Tibial nerve (tissue), 3 donors: ENCODE measurements around the gene KLHL18.

Experiments
- POLR2A ChIP-seq, 2 donors: fragments of 450-650 bp; IDR thresholded peaks; one replicate each; pipeline ENCODE4 v1.6.1; 2017; ENCODE audit warnings: antibody characterized with exemption in 2 of 2, mild to moderate bottlenecking in 2 of 2, moderate library complexity in 2 of 2
- TF ChIP-seq, protein P1 (sequence below), 5 experiments: fragments of 200-600 bp in 3 of 5; fragments of 450-650 bp in 2 of 5; sonication (generic) in 3 of 5; IDR thresholded peaks; one replicate each; pipeline ENCODE4 v1.5.1; 2016 to 2019; ENCODE audit warnings: antibody characterized with exemption in 5 of 5, mild to moderate bottlenecking in 3 of 5, moderate library complexity in 2 of 5

DNA sequence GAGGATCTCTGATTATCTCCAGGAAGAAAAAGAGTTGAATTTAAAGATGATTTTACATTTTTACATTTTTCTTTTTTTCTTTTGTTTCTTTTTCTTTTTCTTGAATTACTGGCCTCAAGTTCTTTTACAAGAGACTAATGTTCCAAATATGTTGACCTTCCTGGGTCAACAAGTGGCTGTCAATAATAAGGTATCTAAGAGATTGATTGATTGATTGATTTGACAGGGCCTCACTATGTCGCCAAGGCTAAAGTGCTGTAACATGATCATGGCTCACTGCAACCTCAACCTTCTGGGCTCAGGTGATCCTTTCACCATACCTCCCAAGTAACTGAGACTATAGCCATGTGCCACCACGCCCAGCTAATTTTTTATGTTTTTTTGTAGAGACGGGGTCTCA, 44.7 kb upstream of the KLHL18 start:
- TF ChIP-seq, protein P1, sequence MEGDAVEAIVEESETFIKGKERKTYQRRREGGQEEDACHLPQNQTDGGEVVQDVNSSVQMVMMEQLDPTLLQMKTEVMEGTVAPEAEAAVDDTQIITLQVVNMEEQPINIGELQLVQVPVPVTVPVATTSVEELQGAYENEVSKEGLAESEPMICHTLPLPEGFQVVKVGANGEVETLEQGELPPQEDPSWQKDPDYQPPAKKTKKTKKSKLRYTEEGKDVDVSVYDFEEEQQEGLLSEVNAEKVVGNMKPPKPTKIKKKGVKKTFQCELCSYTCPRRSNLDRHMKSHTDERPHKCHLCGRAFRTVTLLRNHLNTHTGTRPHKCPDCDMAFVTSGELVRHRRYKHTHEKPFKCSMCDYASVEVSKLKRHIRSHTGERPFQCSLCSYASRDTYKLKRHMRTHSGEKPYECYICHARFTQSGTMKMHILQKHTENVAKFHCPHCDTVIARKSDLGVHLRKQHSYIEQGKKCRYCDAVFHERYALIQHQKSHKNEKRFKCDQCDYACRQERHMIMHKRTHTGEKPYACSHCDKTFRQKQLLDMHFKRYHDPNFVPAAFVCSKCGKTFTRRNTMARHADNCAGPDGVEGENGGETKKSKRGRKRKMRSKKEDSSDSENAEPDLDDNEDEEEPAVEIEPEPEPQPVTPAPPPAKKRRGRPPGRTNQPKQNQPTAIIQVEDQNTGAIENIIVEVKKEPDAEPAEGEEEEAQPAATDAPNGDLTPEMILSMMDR (IDR thresholded peaks at IDR 0.05) = no peak
- TF ChIP-seq POLR2A (IDR thresholded peaks at IDR 0.05) = no peak
